Neural cell (in vitro differentiated cells): ENCODE data around the gene FNBP1L.

Experiments used
- EP300 ChIP-seq: fragments of 450-650 bp; conservative IDR thresholded peaks from 2 replicates; pipeline ENCODE4 v1.6.1; 2014; ENCODE audit warnings: antibody characterized with exemption, mild to moderate bottlenecking, moderate library complexity; ENCODE audit not compliant: poor library complexity, severe bottlenecking
- EZH2 ChIP-seq: fragments of 200-600, 300-800 bp; shearing (Covaris generic), sonication (generic); IDR thresholded peaks from 2 replicates; pipeline ENCODE4 v1.6.1; 2014; ENCODE audit warnings: antibody characterized with exemption, low read length, borderline replicate concordance, mild to moderate bottlenecking; ENCODE audit not compliant: insufficient read depth, poor library complexity, severe bottlenecking
- POLR2AphosphoS5 ChIP-seq: IDR thresholded peaks from 2 replicates; pipeline ENCODE4 v1.6.1; 2012
- SMC3 ChIP-seq: fragments of 450-650 bp; conservative IDR thresholded peaks from 2 replicates; pipeline ENCODE4 v1.6.1; 2014; ENCODE audit warnings: antibody characterized with exemption, mild to moderate bottlenecking, moderate library complexity; ENCODE audit not compliant: poor library complexity
- TAF1 ChIP-seq: IDR thresholded peaks from 2 replicates; pipeline ENCODE4 v1.6.1; 2012; ENCODE audit warnings: low read depth
- TF ChIP-seq, protein P1 (sequence below): fragments of 450-650 bp; IDR thresholded peaks from 2 replicates; pipeline ENCODE4 v1.5.1; 2014; ENCODE audit warnings: antibody characterized with exemption, mild to moderate bottlenecking, moderate library complexity; ENCODE audit not compliant: poor library complexity, severe bottlenecking

DNA sequence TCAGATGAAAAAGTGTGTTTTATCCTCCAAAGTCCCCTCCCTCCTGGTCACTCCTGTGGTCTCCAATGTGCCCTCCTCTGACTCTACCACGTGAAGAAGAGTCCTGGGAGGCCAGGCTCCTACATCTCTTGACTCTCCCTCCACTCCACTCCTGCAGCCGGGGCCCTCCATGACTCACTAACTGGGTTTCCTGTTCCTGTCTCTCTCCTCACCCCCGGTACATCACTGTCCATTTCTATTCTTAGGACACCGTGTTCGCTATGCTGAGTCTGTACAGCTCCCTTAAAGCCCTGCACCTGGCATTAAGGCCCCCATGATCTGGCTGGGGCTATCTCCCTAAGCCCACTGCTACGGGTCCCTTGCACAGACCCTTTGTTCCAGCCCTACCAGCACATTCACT, 140.3 kb downstream of the FNBP1L start:
- TF ChIP-seq, protein P1, sequence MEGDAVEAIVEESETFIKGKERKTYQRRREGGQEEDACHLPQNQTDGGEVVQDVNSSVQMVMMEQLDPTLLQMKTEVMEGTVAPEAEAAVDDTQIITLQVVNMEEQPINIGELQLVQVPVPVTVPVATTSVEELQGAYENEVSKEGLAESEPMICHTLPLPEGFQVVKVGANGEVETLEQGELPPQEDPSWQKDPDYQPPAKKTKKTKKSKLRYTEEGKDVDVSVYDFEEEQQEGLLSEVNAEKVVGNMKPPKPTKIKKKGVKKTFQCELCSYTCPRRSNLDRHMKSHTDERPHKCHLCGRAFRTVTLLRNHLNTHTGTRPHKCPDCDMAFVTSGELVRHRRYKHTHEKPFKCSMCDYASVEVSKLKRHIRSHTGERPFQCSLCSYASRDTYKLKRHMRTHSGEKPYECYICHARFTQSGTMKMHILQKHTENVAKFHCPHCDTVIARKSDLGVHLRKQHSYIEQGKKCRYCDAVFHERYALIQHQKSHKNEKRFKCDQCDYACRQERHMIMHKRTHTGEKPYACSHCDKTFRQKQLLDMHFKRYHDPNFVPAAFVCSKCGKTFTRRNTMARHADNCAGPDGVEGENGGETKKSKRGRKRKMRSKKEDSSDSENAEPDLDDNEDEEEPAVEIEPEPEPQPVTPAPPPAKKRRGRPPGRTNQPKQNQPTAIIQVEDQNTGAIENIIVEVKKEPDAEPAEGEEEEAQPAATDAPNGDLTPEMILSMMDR: no peak
- no peak for TF ChIP-seq EZH2
- no peak for TF ChIP-seq POLR2AphosphoS5
- TF ChIP-seq SMC3: no peak
- TF ChIP-seq TAF1: no peak
- TF ChIP-seq EP300: no peak
